Right lobe of liver (tissue), 4 donors: ENCODE measurements around the gene KRT36.

Experiments
- CTCF ChIP-seq, 4 donors: fragments of 200-600 bp in 3 of 4; fragments of 450-650 bp in 1 of 4; IDR thresholded peaks; one replicate each; pipeline versions ENCODE4 v1.5.1 to v1.8.0; 2016 to 2022; ENCODE audit warnings: antibody characterized with exemption in 4 of 4, mild to moderate bottlenecking in 2 of 4
- POLR2A ChIP-seq: fragments of 450-650 bp; IDR thresholded peaks from one replicate; pipeline ENCODE4 v1.6.1; 2017; ENCODE audit warnings: antibody characterized with exemption, mild to moderate bottlenecking
- donor health status: DM: no; HTN: no; CAD: no.
- donor health status: DM: no; HTN: no; CAD: no.
- donor health status: DM: no; HTN: yes; CAD: no.

- TF ChIP-seq POLR2A: no peak
- TF ChIP-seq CTCF (IDR thresholded peaks at IDR 0.05): no peak
Measured at GRCh38 chr17:41464682-41465081, 25.0 kb downstream of the KRT36 start.
